Testis (tissue), 3 donors: ENCODE measurements around the gene TBC1D4. TPM values are rescaled to one million over a fixed set of nuclear protein-coding genes. Genes with fewer than 3 reads are reported as not detected.

Source experiments
- DNase-seq: peaks from one replicate; pipeline ENCODE4 v3.0.0-alpha.2; 2019
- H3K27ac ChIP-seq, 2 donors: fragments of 200-600 bp; sonication (generic); one replicate each; pipeline ENCODE4 v1.5.1; 2019
- H3K27me3 ChIP-seq: fragments of 200-600 bp; sonication (generic); one replicate; pipeline ENCODE4 v1.5.1; 2019
- H3K36me3 ChIP-seq: fragments of 200-600 bp; sonication (generic); one replicate; pipeline ENCODE4 v1.5.1; 2017; ENCODE audit warnings: low read depth; ENCODE audit errors: missing control alignments
- H3K4me1 ChIP-seq: fragments of 200-600 bp; sonication (generic); one replicate; pipeline ENCODE4 v1.5.1; 2019
- H3K4me3 ChIP-seq, 2 donors: fragments of 200-600 bp; sonication (generic); one replicate each; pipeline ENCODE4 v1.5.1; 2017 to 2019
- H3K9me3 ChIP-seq: fragments of 200-600 bp; sonication (generic); one replicate; pipeline ENCODE4 v1.5.1; 2017
- CTCF ChIP-seq, 3 experiments: fragments of 450-650 bp in 2 of 3; fragments of 200-600 bp in 1 of 3; sonication (generic) in 1 of 3; IDR thresholded peaks; one replicate each; pipeline ENCODE4 v1.5.1; 2016 to 2019; ENCODE audit warnings: antibody characterized with exemption in 3 of 3, mild to moderate bottlenecking in 2 of 3, moderate library complexity in 1 of 3
- POLR2A ChIP-seq: fragments of 450-650 bp; IDR thresholded peaks from one replicate; pipeline ENCODE4 v1.6.1; 2017; ENCODE audit warnings: antibody characterized with exemption, mild to moderate bottlenecking, moderate library complexity
- whole genome bisulfite sequencing, 2 donors: methylation state at CpG; one replicate each; pipeline ENCODE4 v1.1.5; 2018; 5-methylcytosine and 5-hydroxymethylcytosine counted together
- intact Hi-C: fragments of 100-400 bp; cut with DNase I; formaldehyde crosslinking; loops from one replicate; pipeline ENCODE4 v1.15.1; 2023; ENCODE audit warnings: low total_unique reads
- polyA plus RNA-seq: library from polyadenylated mRNA; stranded (reverse); fragments of 350-450 nt; fragmentation: Illumina TruSeq; extraction: RNeasy Lipid Tissue Mini Kit (QIAGEN cat#74804); gene quantifications from one replicate; pipeline ENCODE4 v1.2.3, GENCODE V29; 2014; ENCODE audit warnings: low read depth, low replicate concordance; ENCODE audit not compliant: insufficient read depth
- total RNA-seq, 2 donors: library from RNA; depleted of rRNA; stranded (reverse); fragments of >200 nt; gene quantifications; one replicate each; pipeline ENCODE4 v1.2.3, GENCODE V29; 2016

TBC1D4 gene
- total and polyA plus RNA-seq, 3 donors from 2014 or later, result 12.7 to 23.5 (median 20.4) TPM

GRCh38 chr13:75422028-75422427 lies 59.9 kb downstream of the TBC1D4 start:
- intact Hi-C loops, result no loop called here
- no peak overlapping the region for H3K27ac ChIP-seq
- DNase-seq, result no peak
- H3K4me1 ChIP-seq, result no peaks in the 10 kb centered on the region
- H3K36me3 ChIP-seq, result no peaks in the 10 kb centered on the region
- H3K9me3 ChIP-seq, result no peaks in the 10 kb centered on the region
- no peaks in the 10 kb centered on the region for H3K27me3 ChIP-seq
- 86 to 96% methylated on average over 1 of the region's 1 CpG for WGBS, 2 donors
- H3K4me3 ChIP-seq, result no peak overlapping the region
- TF ChIP-seq POLR2A (no peak), CTCF (IDR thresholded peaks at IDR 0.05) (no peak)

GRCh38 chr13:75421133-75421532 lies 60.8 kb downstream of the TBC1D4 start:
- no peak overlapping the region for H3K4me3 ChIP-seq
- no peaks in the 10 kb centered on the region for H3K27me3 ChIP-seq
- no peaks in the 10 kb centered on the region for H3K4me1 ChIP-seq
- H3K9me3 ChIP-seq, result no peaks in the 10 kb centered on the region
- no peak for TF ChIP-seq CTCF (IDR thresholded peaks at IDR 0.05)
- no peak for TF ChIP-seq POLR2A
- WGBS, 2 donors, result 66 to 73% methylated on average over 2 of the region's 2 CpGs
- H3K27ac ChIP-seq, result no peak overlapping the region
- intact Hi-C loops, result no loop called here
- DNase-seq, result no peak
- H3K36me3 ChIP-seq, result no peaks in the 10 kb centered on the region

- intact Hi-C loops, result no loop called here
- Histone ChIP-seq H3K36me3 (no peaks in the 10 kb centered on the region), H3K9me3 (no peaks in the 10 kb centered on the region), H3K27me3 (no peaks in the 10 kb centered on the region), H3K27ac (no peak overlapping the region), H3K4me3 (no peak overlapping the region), H3K4me1 (no peaks in the 10 kb centered on the region)
- no peak for TF ChIP-seq CTCF (IDR thresholded peaks at IDR 0.05)
- no peak for TF ChIP-seq POLR2A
- no peak for DNase-seq
- 78 to 89% methylated on average over 7 of the region's 7 CpGs for whole genome bisulfite sequencing, 2 donors
Measured at GRCh38 chr13:75419656-75420055, 62.3 kb downstream of the TBC1D4 start.

- Histone ChIP-seq H3K9me3 (no peaks in the 10 kb centered on the region), H3K4me3 (no peak overlapping the region), H3K4me1 (no peaks in the 10 kb centered on the region), H3K27me3 (no peaks in the 10 kb centered on the region), H3K27ac (no peak overlapping the region), H3K36me3 (no peaks in the 10 kb centered on the region)
- DNase-seq, result no peak
- intact Hi-C loops, result no loop called here
- no peak for TF ChIP-seq CTCF (IDR thresholded peaks at IDR 0.05)
- no peak for TF ChIP-seq POLR2A
- WGBS, 2 donors, result 72 to 74% methylated on average over 2 of the region's 2 CpGs
Measured at GRCh38 chr13:75418997-75419396, 63.0 kb downstream of the TBC1D4 start.

GRCh38 chr13:75418186-75418843 lies 63.7 kb downstream of the TBC1D4 start:
- no peak overlapping the region for H3K27ac ChIP-seq
- TF ChIP-seq CTCF (IDR thresholded peaks at IDR 0.05), result no peak
- no peak for TF ChIP-seq POLR2A
- no peaks in the 10 kb centered on the region for H3K36me3 ChIP-seq
- DNase-seq, result no peak
- intact Hi-C loops, result no loop called here
- H3K27me3 ChIP-seq, result no peaks in the 10 kb centered on the region
- no peak overlapping the region for H3K4me3 ChIP-seq
- WGBS, 2 donors, result 82 to 94% methylated on average over 3 of the region's 3 CpGs
- no peaks in the 10 kb centered on the region for H3K9me3 ChIP-seq
- no peaks in the 10 kb centered on the region for H3K4me1 ChIP-seq
